Panc1 (cell line): ENCODE measurements around the gene PRKD3. TPM values are rescaled to one million over a fixed set of nuclear protein-coding genes. Genes with fewer than 3 reads are reported as not detected.
A peak's percentile ranks its signal among the peaks of the same experiment; 100 is the strongest.

Experiments used
- ATAC-seq: fragments of 200-7000 bp; cut with Tn5 transposase; 2 replicates; pipeline ENCODE4 v1.9.1; 2020; ENCODE audit warnings: mild to moderate bottlenecking, moderate library complexity
- Bru-seq: library from RNA; stranded (reverse); fragments of 400-500 nt; gene quantifications from one replicate; lab custom pipeline; 2021; lab: Mats Ljungman, UMichigan
- BruChase-seq, 2 experiments: library from RNA; stranded (reverse); fragments of 400-500 nt; gene quantifications; one replicate each; lab custom pipeline; 2021; lab: Mats Ljungman, UMichigan
- BruUV-seq: library from RNA; stranded (reverse); fragments of 400-500 nt; replicated peaks from 2 replicates; lab custom pipeline; 2021; lab: Mats Ljungman, UMichigan
- CTCF ChIA-PET: fragments of 300-600 bp; sonication (Branson Sonifier 250); formaldehyde crosslinking; loops from one replicate; lab custom pipeline; 2022; ENCODE audit warnings: antibody characterized with exemption; lab: Charles Lee
- POLR2A ChIA-PET: fragments of 300-600 bp; sonication (Branson Sonifier 250); formaldehyde crosslinking; loops from one replicate; lab custom pipeline; 2022; ENCODE audit warnings: antibody characterized with exemption; lab: Charles Lee
- DNase-seq: peaks from one replicate; pipeline ENCODE4 v3.0.0-alpha.2; 2010; ENCODE audit warnings: low read depth, low spot score
- H3K27ac ChIP-seq: 2 replicates; pipeline ENCODE4 v1.5.1; 2011; ENCODE audit warnings: mild to moderate bottlenecking, low read length, inconsistent platforms
- H3K27me3 ChIP-seq: fragments of 200-500 bp; sonication (Bioruptor generic); 2 replicates; pipeline ENCODE4 v1.6.0; 2014; ENCODE audit warnings: low read length, inconsistent platforms; ENCODE audit not compliant: control insufficient read depth, insufficient read depth
- H3K36me3 ChIP-seq: fragments of 200-500 bp; sonication (Bioruptor generic); 2 replicates; pipeline ENCODE4 v1.5.1; 2014; ENCODE audit warnings: inconsistent platforms, mild to moderate bottlenecking, low read length, moderate library complexity; ENCODE audit not compliant: control insufficient read depth, insufficient read depth
- H3K4me1 ChIP-seq: 2 replicates; pipeline ENCODE4 v1.5.1; 2011; ENCODE audit warnings: inconsistent platforms, mild to moderate bottlenecking, low read length, moderate library complexity; ENCODE audit not compliant: control insufficient read depth, insufficient read depth
- H3K4me3 ChIP-seq, 2 experiments: 2 replicates each; pipeline ENCODE4 v1.5.1; 2011 to 2012; ENCODE audit warnings: low read depth in 2 of 2, low read length in 2 of 2, mild to moderate bottlenecking in 2 of 2, inconsistent platforms in 1 of 2, moderate library complexity in 1 of 2
- H3K9me3 ChIP-seq: fragments of 200-500 bp; sonication (Bioruptor generic); 2 replicates; pipeline ENCODE4 v1.5.1; 2014; ENCODE audit warnings: low read depth, mild to moderate bottlenecking, inconsistent platforms, low read length, moderate library complexity; ENCODE audit not compliant: control insufficient read depth, insufficient read depth
- POLR2AphosphoS5 ChIP-seq: IDR thresholded peaks from 2 replicates; pipeline ENCODE4 v1.6.1; 2012; ENCODE audit warnings: mild to moderate bottlenecking, low read depth, low read length, moderate library complexity
- REST ChIP-seq, 2 experiments: IDR thresholded peaks; 2 replicates each; pipeline ENCODE4 v1.6.1; 2011 to 2012; ENCODE audit warnings: low read depth in 2 of 2, control low read depth in 1 of 2, low read length in 1 of 2, mild to moderate bottlenecking in 1 of 2, moderate library complexity in 1 of 2; ENCODE audit not compliant: insufficient read depth in 1 of 2
- SIN3A ChIP-seq: IDR thresholded peaks from 2 replicates; pipeline ENCODE4 v1.6.1; 2012; ENCODE audit warnings: low read depth, mild to moderate bottlenecking, low read length, moderate library complexity, borderline replicate concordance; ENCODE audit not compliant: insufficient read depth
- TCF7L2 ChIP-seq: IDR thresholded peaks from 2 replicates; pipeline ENCODE4 v1.6.1; 2011; ENCODE audit warnings: mild to moderate bottlenecking, low read depth, low read length, inconsistent platforms
- in situ Hi-C: cut with HindIII; loops from 2 replicates; pipeline ENCODE4 v1.10.0; 2016; ENCODE audit warnings: low sequenced_read_pairs, low pct_unique_long_range_greater_than_20kb
- intact Hi-C: fragments of 100-400 bp; cut with micrococcal nuclease; formaldehyde crosslinking; loops from one replicate; pipeline ENCODE4 v1.10.0; 2022; ENCODE audit not compliant: unreplicated experiment
- long read RNA-seq: library from polyadenylated mRNA; unstranded; transcript quantifications from one replicate; pipeline ENCODE4 v2.0.0, GENCODE V29; 2021; ENCODE audit not compliant: unreplicated experiment
- polyA plus RNA-seq: library from polyadenylated mRNA; unstranded; fragments of >200 nt; gene quantifications from one replicate; pipeline ENCODE4 v1.2.1, GENCODE V29; 2012; ENCODE audit warnings: missing spikeins; ENCODE audit not compliant: insufficient read length
- total RNA-seq: library from RNA; stranded (reverse); gene quantifications from one replicate; pipeline ENCODE4 v1.2.1, GENCODE V29; 2021; ENCODE audit not compliant: unreplicated experiment
- TF ChIP-seq, protein P1 (sequence below): fragments of 450-650 bp; IDR thresholded peaks from 2 replicates; pipeline ENCODE4 v1.5.1; 2017; ENCODE audit warnings: mild to moderate bottlenecking

PRKD3 gene
- total RNA-seq, result 21.8 TPM
- polyA plus RNA-seq, result 15.3 TPM
- percentile 81 among the genes with signal in this experiment for Bru-seq, nascent RNA
- percentile 74 among the genes with signal in this experiment for BruChase-seq, experiment 1, labeled RNA remaining after a 2-hour chase
- BruChase-seq, experiment 2, labeled RNA remaining after a 6-hour chase, result percentile 79 among the genes with signal in this experiment
- long read RNA-seq, full-length matches to known transcripts, result 5 of 56 reads
- long read RNA-seq, partial matches to known transcripts, result 5 of 56 reads
- long read RNA-seq, other reads (novel, unspliced or antisense), result 46 of 56 reads

DNA sequence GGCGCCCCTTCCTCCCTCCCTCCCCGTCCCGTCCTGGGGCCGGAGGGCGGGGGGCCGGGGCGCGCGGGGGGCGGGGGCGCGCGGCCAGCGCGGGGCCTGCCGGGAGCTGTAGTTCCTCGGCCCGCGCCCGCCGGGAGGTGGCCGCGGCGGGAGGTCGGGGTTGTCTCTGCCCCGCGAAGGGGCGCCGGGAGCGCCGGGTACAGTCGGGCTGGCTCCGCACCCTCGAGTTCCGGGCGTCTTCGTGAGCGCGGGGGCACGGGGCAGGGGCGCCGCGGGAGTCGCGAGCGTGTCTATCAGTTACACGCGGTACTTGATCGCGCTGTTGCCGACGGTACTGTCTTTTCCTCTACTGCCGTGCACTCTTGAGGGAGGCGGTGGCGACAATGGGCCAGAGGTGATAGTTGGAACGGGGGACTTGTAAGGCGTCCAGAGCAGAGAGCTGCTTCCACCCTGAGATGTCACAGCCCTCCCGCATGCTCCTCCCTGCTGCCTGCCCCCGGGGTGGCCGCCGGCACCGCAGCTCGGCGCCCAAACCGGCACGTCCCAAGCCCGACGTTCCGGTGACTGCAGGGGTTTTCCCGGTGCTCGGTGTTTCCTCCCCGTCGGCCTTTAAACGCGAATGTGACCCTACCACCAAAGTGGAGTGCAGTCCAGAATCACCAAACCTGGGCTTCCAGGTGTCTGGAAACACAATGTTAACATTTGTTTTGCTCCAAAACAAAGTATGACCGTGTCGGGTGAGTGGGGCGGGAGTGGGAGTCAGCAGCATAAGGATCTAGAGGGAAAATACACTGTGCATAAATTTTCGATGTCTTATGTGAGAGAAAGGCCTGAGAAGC is at the start of gene PRKD3:
PRKD3 (minus strand) TSS at position 48 of the 839 bp plus-strand sequence. CDS start 8,309 bp downstream, outside the sequence.
- BruUV-seq, result no TSS peak
- Histone ChIP-seq H3K9me3 (no peaks in the 10 kb centered on the region), H3K27ac (peak within 1 kb of the TSS; percentile 87), H3K36me3 (peaks cover 3% of the 10 kb centered on the region; the same call in 1 of the 2 replicates), H3K4me1 (peaks cover 20% of the 10 kb centered on the region), H3K4me3 (peak within 1 kb of the TSS; percentile 83 to 95), H3K27me3 (peaks cover 7% of the 10 kb centered on the region)
- intact Hi-C loops (no loop called here), in situ Hi-C loops (no loop called here)
- TF ChIP-seq SIN3A (no peak), TCF7L2 (no peak), POLR2AphosphoS5 (no peak), REST (IDR thresholded peaks at IDR 0.05; ENCODE audit: insufficient read depth in 1 of 2, low read depth in 2 of 2, low read length in 1 of 2) (no peak)
- TF ChIP-seq, protein P1, sequence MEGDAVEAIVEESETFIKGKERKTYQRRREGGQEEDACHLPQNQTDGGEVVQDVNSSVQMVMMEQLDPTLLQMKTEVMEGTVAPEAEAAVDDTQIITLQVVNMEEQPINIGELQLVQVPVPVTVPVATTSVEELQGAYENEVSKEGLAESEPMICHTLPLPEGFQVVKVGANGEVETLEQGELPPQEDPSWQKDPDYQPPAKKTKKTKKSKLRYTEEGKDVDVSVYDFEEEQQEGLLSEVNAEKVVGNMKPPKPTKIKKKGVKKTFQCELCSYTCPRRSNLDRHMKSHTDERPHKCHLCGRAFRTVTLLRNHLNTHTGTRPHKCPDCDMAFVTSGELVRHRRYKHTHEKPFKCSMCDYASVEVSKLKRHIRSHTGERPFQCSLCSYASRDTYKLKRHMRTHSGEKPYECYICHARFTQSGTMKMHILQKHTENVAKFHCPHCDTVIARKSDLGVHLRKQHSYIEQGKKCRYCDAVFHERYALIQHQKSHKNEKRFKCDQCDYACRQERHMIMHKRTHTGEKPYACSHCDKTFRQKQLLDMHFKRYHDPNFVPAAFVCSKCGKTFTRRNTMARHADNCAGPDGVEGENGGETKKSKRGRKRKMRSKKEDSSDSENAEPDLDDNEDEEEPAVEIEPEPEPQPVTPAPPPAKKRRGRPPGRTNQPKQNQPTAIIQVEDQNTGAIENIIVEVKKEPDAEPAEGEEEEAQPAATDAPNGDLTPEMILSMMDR, result no peak
- DNase-seq, result no peak
- peak; percentile 95 for ATAC-seq
- ChIA-PET POLR2A (no interaction called here), CTCF (interaction anchor here (0.6 kb wide), 1 partner anchor 16 kb away, joined by 4 read pairs; no protein-coding TSS in a partner anchor)

- Histone ChIP-seq H3K27me3 (peaks cover 8% of the 10 kb centered on the region; the same call in 1 of the 2 replicates), H3K9me3 (no peaks in the 10 kb centered on the region), H3K27ac (no peak overlapping the region), H3K4me3 (no peak overlapping the region), H3K4me1 (no peaks in the 10 kb centered on the region), H3K36me3 (no peaks in the 10 kb centered on the region)
- intact Hi-C loops (no loop called here), in situ Hi-C loops (no loop called here)
- ATAC-seq (no peak), DNase-seq (no peak)
- ChIA-PET POLR2A (no interaction called here), CTCF (no interaction called here)
- no peak for TF ChIP-seq TCF7L2
- no peak for TF ChIP-seq REST (IDR thresholded peaks at IDR 0.05; ENCODE audit: insufficient read depth in 1 of 2, low read depth in 2 of 2, low read length in 1 of 2)
- no peak for TF ChIP-seq POLR2AphosphoS5
- TF ChIP-seq SIN3A, result no peak
- TF ChIP-seq, protein P1, result no peak
- BruUV-seq, result no TSS peak
Observed at GRCh38 chr2:37372000-37372399, 47.4 kb upstream of the PRKD3 start.
